Measurements from ENCODE around the gene RGS16. TPM values are rescaled to one million over a fixed set of nuclear protein-coding genes. Genes with fewer than 3 reads are reported as not detected.

RGS16 gene
- total and polyA plus RNA-seq, 4 donors = 0.54 to 2.7 (median 0.83) TPM

GRCh38 chr1:182652933-182653332 is 48.7 kb upstream of the RGS16 start:
- TF ChIP-seq HNF4G (IDR thresholded peaks at IDR 0.05) (no peak), MAX (IDR thresholded peaks at IDR 0.05) (no peak), FOXA2 (IDR thresholded peaks at IDR 0.05) (no peak), GABPA (IDR thresholded peaks at IDR 0.05 in 1 of 2, conservative IDR thresholded peaks at IDR 0.05 in 1 of 2) (no peak), CTCF (IDR thresholded peaks at IDR 0.05; ENCODE audit: low read depth, low read length, missing input control) (no peak), HNF4A (conservative IDR thresholded peaks at IDR 0.05) (no peak)
- H3K36me3 ChIP-seq (ENCODE audit: control insufficient read depth in 4 of 4, insufficient read depth in 3 of 4, low read depth in 1 of 4, low read length in 3 of 4) = no peaks in the 10 kb centered on the region
- no peak overlapping the region for H3K27ac ChIP-seq (ENCODE audit: low read depth in 1 of 2, low read length in 2 of 2)
- H3K9me3 ChIP-seq (ENCODE audit: control insufficient read depth in 4 of 4, low read length in 3 of 4) = no peaks in the 10 kb centered on the region
- no peak overlapping the region for H3K4me3 ChIP-seq (ENCODE audit: low read depth in 1 of 3, low read length in 3 of 3)
- H3K27me3 ChIP-seq (ENCODE audit: control insufficient read depth in 4 of 4, insufficient read depth in 4 of 4, low read length in 3 of 4) = no peaks in the 10 kb centered on the region
- no peak for DNase-seq (ENCODE audit: low spot score)
- H3K9ac ChIP-seq (ENCODE audit: low read depth in 1 of 2, low read length in 2 of 2) = no peak overlapping the region
- no peaks in the 10 kb centered on the region for H3K4me1 ChIP-seq (ENCODE audit: control insufficient read depth in 4 of 4, insufficient read depth in 4 of 4, low read length in 3 of 4)
- WGBS = 54% methylated on average over 3 of the region's 3 CpGs

GRCh38 chr1:182651339-182651724 is 47.1 kb upstream of the RGS16 start:
- no peak for DNase-seq (ENCODE audit: low spot score)
- TF ChIP-seq HNF4A (conservative IDR thresholded peaks at IDR 0.05) = no peak
- TF ChIP-seq JUND (IDR thresholded peaks at IDR 0.05) = no peak
- Histone ChIP-seq H3K9ac (ENCODE audit: low read depth in 1 of 2, low read length in 2 of 2) (no peak overlapping the region), H3K27me3 (ENCODE audit: control insufficient read depth in 4 of 4, insufficient read depth in 4 of 4, low read length in 3 of 4) (no peaks in the 10 kb centered on the region), H3K27ac (ENCODE audit: low read depth in 1 of 2, low read length in 2 of 2) (no peak overlapping the region), H3K36me3 (ENCODE audit: control insufficient read depth in 4 of 4, insufficient read depth in 3 of 4, low read depth in 1 of 4, low read length in 3 of 4) (no peaks in the 10 kb centered on the region), H3K9me3 (ENCODE audit: control insufficient read depth in 4 of 4, low read length in 3 of 4) (no peaks in the 10 kb centered on the region), H3K4me3 (ENCODE audit: low read depth in 1 of 3, low read length in 3 of 3) (no peak overlapping the region), H3K4me1 (ENCODE audit: control insufficient read depth in 4 of 4, insufficient read depth in 4 of 4, low read length in 3 of 4) (peaks cover 0 to 4% (median 2%) of the 10 kb centered on the region in 4 donors)
- 81% methylated on average over 3 of the region's 3 CpGs for WGBS

GRCh38 chr1:182650678-182651338 is 46.6 kb upstream of the RGS16 start:
- H3K27me3 ChIP-seq (ENCODE audit: control insufficient read depth in 4 of 4, insufficient read depth in 4 of 4, low read length in 3 of 4) = no peaks in the 10 kb centered on the region
- 86% methylated on average over 6 of the region's 6 CpGs for WGBS
- peaks cover 0 to 4% (median 2%) of the 10 kb centered on the region in 4 donors for H3K4me1 ChIP-seq (ENCODE audit: control insufficient read depth in 4 of 4, insufficient read depth in 4 of 4, low read length in 3 of 4)
- DNase-seq (ENCODE audit: low spot score) = no peak
- H3K36me3 ChIP-seq (ENCODE audit: control insufficient read depth in 4 of 4, insufficient read depth in 3 of 4, low read depth in 1 of 4, low read length in 3 of 4) = no peaks in the 10 kb centered on the region
- TF ChIP-seq RXRA (IDR thresholded peaks at IDR 0.05) (no peak), TAF1 (conservative IDR thresholded peaks at IDR 0.05) (no peak), NR2F2 (IDR thresholded peaks at IDR 0.05) (no peak), RAD21 (IDR thresholded peaks at IDR 0.05) (no peak)
- H3K27ac ChIP-seq (ENCODE audit: low read depth in 1 of 2, low read length in 2 of 2) = no peak overlapping the region
- H3K4me3 ChIP-seq (ENCODE audit: low read depth in 1 of 3, low read length in 3 of 3) = no peak overlapping the region
- H3K9me3 ChIP-seq (ENCODE audit: control insufficient read depth in 4 of 4, low read length in 3 of 4) = no peaks in the 10 kb centered on the region
- H3K9ac ChIP-seq (ENCODE audit: low read depth in 1 of 2, low read length in 2 of 2) = no peak overlapping the region

- H3K9ac ChIP-seq (ENCODE audit: low read depth in 1 of 2, low read length in 2 of 2) = no peak overlapping the region
- WGBS = 94% methylated on average over 7 of the region's 7 CpGs
- H3K4me1 ChIP-seq (ENCODE audit: control insufficient read depth in 4 of 4, insufficient read depth in 4 of 4, low read length in 3 of 4) = peaks cover 0 to 4% (median 2%) of the 10 kb centered on the region in 4 donors
- H3K9me3 ChIP-seq (ENCODE audit: control insufficient read depth in 4 of 4, low read length in 3 of 4) = no peaks in the 10 kb centered on the region
- H3K36me3 ChIP-seq (ENCODE audit: control insufficient read depth in 4 of 4, insufficient read depth in 3 of 4, low read depth in 1 of 4, low read length in 3 of 4) = no peaks in the 10 kb centered on the region
- no peak overlapping the region for H3K4me3 ChIP-seq (ENCODE audit: low read depth in 1 of 3, low read length in 3 of 3)
- H3K27ac ChIP-seq (ENCODE audit: low read depth in 1 of 2, low read length in 2 of 2) = no peak overlapping the region
- no peak for TF ChIP-seq TAF1 (conservative IDR thresholded peaks at IDR 0.05)
- no peak for TF ChIP-seq FOXA1 (IDR thresholded peaks at IDR 0.05)
- TF ChIP-seq EGR1 (IDR thresholded peaks at IDR 0.05; ENCODE audit: low read depth in 2 of 2) = no peak
- no peak for TF ChIP-seq YY1 (IDR thresholded peaks at IDR 0.05)
- no peak for TF ChIP-seq RXRA (IDR thresholded peaks at IDR 0.05)
- no peak for TF ChIP-seq JUND (IDR thresholded peaks at IDR 0.05)
- no peaks in the 10 kb centered on the region for H3K27me3 ChIP-seq (ENCODE audit: control insufficient read depth in 4 of 4, insufficient read depth in 4 of 4, low read length in 3 of 4)
- no peak for DNase-seq (ENCODE audit: low spot score)
These were observed 44.9 kb upstream of the RGS16 start for GRCh38 chr1:182649041-182649440.
